Measurements from ENCODE around the gene ZCCHC17. TPM values are rescaled to one million over a fixed set of nuclear protein-coding genes. Genes with fewer than 3 reads are reported as not detected.
"Not testable (repeated sequence)": the region's sequence is repeated elsewhere in the genome, so short reads cannot be mapped to it uniquely, and the experiment has no call there.

ZCCHC17 gene
- 9.7 TPM for total RNA-seq
- long read RNA-seq, transcript ZCCHC17-201 (8 exons, 1,605 nt), result major isoform, 15 of 38 reads
- long read RNA-seq, partial matches to known transcripts, result 3 of 38 reads
- long read RNA-seq, other reads (novel, unspliced or antisense), result 18 of 38 reads

DNA sequence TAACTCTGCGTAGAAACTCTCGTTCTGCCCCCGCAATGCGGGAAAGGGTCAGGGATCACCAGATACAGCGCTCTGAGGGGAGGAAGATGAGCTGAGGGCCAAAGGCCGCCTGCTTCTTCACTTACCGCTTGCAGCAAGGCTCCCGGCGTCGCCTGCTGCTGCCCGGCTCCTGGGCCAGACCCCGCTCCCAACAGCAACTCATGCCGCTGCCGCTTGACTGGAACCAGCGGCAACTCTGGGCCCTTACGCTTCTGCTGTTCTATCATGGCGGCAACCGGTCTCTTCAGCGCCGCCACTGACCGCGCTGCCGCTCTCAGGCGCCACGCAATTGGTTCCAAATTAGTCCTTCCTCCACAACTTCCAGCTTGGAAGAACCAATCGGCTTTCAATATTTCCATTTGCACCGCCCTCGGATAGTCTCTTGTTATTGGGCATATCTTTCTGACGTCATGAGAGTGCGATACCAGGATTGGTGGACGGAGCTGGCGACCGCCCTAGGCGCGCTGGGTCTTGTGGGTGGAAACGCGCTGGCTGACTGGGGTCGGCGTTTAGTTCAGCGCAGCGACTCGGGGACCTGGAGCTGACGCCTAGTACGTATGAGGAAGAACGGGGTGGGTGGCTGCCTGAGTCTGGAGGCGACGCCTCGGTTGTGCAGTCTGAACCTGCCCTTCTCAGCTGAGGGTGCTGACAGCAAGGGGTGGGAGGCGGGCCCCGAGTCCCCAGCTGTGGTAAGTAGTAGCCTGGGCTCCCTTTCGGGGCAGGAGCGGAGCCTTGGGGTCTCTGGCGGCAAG is at the start of gene ZCCHC17, which contains the start of gene SNRNP40:
TSS of gene ZCCHC17 (plus strand) at position 547 of the 791 bp plus-strand sequence. CDS start 13,067 bp downstream, outside the sequence.
TSS of gene SNRNP40 (minus strand) at position 303 of the 791 bp plus-strand sequence. CDS start at position 266, 37 bp downstream.
- DNase-seq (peak; percentile 95), ATAC-seq (ENCODE audit: poor library complexity) (peak; percentile 99)
- intact Hi-C loops (cut with DNase I), result no loop called here

DNA sequence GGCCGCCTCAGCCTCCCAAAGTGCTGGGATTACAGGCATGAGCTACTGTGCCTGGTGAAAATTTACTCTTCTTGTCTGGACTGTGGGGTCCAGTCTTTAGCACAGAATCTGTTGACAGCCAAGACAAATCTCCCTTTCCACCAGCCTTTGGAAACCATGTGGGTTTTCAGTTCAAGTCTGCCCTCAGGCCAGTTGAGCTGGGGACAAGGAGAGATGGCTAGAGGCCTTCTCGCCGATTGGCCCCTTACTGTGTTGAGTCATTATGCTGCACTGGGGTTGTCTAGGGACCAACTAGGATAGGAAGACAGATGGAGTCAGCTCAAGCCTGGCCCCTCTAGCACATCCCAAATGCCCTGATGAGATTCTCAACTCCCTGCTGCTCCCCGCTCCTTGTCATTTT is 48.6 kb upstream of the ZCCHC17 start:
- no peak for ATAC-seq (ENCODE audit: poor library complexity)
- intact Hi-C loops (cut with DNase I), result no loop called here
- DNase-seq, result no peak

DNA sequence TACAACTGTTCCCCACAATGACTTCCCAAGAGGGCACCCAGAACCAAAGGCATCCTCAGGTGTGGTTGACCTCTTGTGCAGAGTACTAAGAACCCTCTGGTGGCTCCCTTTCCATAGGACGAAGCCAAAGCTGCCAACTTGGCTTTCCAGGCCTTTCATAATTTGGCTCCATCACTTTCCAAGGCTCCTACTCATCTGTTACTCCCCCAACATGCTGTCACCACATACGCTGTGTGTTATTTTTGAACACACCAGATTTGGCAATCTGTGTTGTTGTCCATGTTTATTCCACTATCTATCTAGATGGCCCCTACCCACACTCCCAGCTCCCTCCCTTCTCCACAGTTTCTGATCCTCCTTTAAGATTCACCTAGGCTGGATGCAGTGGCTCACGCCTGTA is 47.0 kb upstream of the ZCCHC17 start:
- ATAC-seq (ENCODE audit: poor library complexity), result no peak
- intact Hi-C loops (cut with DNase I), result no loop called here
- DNase-seq, result no peak

DNA sequence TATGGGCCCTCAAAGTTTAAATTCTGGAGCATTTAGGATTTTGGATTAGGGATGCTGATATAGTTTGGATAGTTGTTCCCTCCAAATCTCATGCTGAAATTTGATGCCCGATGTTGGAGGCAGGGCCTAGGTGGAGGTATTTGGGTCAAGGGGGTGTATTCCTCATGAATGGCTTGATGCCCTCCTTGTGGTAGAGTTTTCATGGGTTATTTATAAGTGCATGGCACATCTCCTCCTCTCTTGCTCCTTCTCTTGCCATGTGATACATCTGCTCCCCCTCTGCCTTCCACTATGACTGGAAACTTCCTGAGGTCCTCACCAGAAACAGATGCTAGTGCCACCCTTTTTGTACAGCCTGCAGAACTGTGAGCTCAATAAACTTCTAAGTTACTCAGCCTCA is 39.6 kb upstream of the ZCCHC17 start:
- ATAC-seq (ENCODE audit: poor library complexity) (no peak), DNase-seq (no peak)
- intact Hi-C loops (cut with DNase I), result no loop called here

GRCh38 chr1:31258581-31258980 is 38.3 kb upstream of the ZCCHC17 start:
- DNase-seq, result no peak
- intact Hi-C loops (cut with DNase I), result no loop called here
- no peak for ATAC-seq (ENCODE audit: poor library complexity)

DNA sequence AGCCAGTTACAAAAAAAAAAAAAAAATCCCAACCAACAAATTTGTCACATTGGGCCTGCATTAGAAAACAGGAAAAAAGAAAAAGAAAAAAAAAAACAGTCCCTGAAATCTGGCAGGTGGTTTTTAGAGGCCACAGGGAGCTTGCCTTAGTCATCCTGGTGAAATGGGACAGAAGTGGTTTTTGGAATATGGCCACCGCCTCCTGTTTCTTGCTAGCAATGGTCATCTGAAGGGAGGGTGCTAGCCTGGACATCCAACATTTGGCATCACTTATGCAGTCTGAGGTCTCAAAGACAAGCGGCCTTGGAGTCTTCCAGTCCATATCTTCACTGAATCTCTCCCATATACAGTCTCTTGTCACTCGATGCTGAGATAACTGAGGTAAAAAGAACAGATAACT is 37.1 kb upstream of the ZCCHC17 start:
- DNase-seq (no peak), ATAC-seq (ENCODE audit: poor library complexity) (no peak)
- intact Hi-C loops (cut with DNase I), result no loop called here

- intact Hi-C loops (cut with DNase I), result no loop called here
- ATAC-seq (ENCODE audit: poor library complexity) (no peak), DNase-seq (no peak)
Observed at GRCh38 chr1:31261916-31262315, 34.9 kb upstream of the ZCCHC17 start.

DNA sequence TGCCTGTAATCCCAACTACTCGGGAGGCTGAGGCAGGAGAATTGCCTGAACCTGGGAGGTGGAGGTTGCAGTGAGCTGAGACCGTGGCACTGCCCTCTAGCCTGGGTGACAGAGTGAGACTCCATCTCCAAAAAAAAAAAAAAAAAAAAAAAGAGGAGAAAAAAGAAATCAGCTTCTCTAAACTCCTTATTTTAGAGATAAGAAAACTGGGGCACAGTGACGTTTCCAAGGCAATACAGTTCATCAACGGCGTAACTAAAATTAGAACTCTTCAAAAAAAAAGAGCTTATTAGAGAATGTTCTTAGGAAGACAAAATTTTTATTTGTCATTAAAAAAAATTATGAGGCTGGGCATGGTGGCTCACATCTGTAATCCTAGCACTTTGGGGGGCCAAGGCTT is 34.4 kb upstream of the ZCCHC17 start:
- DNase-seq; ATAC-seq (ENCODE audit: poor library complexity); intact Hi-C loops (cut with DNase I): not testable (repeated sequence)

- intact Hi-C loops (cut with DNase I), result no loop called here
- ATAC-seq (ENCODE audit: poor library complexity) (no peak), DNase-seq (no peak)
Observed at GRCh38 chr1:31263408-31263807, 33.4 kb upstream of the ZCCHC17 start.

GRCh38 chr1:31264790-31265386 is 31.9 kb upstream of the ZCCHC17 start:
- DNase-seq (no peak), ATAC-seq (ENCODE audit: poor library complexity) (peak; percentile 90)
- intact Hi-C loops (cut with DNase I), result no loop called here

- ATAC-seq (ENCODE audit: poor library complexity) (no peak), DNase-seq (no peak)
- intact Hi-C loops (cut with DNase I), result no loop called here
Observed at GRCh38 chr1:31266547-31266946, 30.3 kb upstream of the ZCCHC17 start.

GRCh38 chr1:31272369-31272768 is 24.5 kb upstream of the ZCCHC17 start:
- ATAC-seq (ENCODE audit: poor library complexity) (no peak), DNase-seq (no peak)
- intact Hi-C loops (cut with DNase I), result no loop called here

- no peak for ATAC-seq (ENCODE audit: poor library complexity)
- no peak for DNase-seq
- intact Hi-C loops (cut with DNase I), result no loop called here
Observed at GRCh38 chr1:31273619-31274018, 23.2 kb upstream of the ZCCHC17 start.

DNA sequence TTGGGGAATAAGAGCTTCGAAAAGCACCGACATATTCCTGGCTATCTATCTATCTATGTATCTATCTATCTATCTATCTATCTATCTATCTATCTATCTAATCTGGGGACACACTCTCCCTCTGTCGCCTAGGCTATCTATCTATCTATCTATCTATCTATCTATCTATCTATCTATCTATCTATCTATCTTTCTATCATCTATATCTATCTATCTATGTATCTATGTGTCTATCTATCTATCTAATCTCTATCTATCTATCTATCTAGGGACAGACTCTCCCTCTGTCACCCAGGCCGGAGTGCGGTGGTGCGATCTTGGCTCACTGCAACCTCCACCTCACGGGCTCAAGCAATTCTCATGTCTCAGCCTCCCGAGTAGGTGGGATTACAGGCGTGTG is 14.4 kb upstream of the ZCCHC17 start:
- ATAC-seq (ENCODE audit: poor library complexity); DNase-seq; intact Hi-C loops (cut with DNase I): not testable (repeated sequence)

GRCh38 chr1:31287791-31288190 is 9.0 kb upstream of the ZCCHC17 start:
- intact Hi-C loops (cut with DNase I); DNase-seq; ATAC-seq (ENCODE audit: poor library complexity): not testable (repeated sequence)

DNA sequence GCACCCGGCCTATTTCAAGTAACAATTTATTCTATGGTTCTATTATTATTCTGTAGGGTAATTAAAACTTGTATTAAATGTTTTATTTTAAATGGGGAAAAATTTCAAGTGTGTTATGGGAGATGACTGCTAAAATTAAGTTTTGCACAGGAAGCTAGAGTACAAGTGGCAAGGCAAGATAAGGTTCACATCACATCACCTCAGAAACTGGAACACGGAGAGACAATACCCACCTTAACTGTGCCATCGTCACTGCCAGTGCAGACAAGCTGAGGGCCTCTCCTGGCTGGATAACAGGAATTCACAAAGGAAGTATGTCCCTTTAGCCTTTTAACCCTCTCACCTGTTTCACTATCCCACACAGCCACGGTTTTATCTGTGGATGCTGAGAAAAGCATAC is 7.8 kb upstream of the ZCCHC17 start:
- no peak for ATAC-seq (ENCODE audit: poor library complexity)
- DNase-seq, result no peak
- intact Hi-C loops (cut with DNase I), result no loop called here

DNA sequence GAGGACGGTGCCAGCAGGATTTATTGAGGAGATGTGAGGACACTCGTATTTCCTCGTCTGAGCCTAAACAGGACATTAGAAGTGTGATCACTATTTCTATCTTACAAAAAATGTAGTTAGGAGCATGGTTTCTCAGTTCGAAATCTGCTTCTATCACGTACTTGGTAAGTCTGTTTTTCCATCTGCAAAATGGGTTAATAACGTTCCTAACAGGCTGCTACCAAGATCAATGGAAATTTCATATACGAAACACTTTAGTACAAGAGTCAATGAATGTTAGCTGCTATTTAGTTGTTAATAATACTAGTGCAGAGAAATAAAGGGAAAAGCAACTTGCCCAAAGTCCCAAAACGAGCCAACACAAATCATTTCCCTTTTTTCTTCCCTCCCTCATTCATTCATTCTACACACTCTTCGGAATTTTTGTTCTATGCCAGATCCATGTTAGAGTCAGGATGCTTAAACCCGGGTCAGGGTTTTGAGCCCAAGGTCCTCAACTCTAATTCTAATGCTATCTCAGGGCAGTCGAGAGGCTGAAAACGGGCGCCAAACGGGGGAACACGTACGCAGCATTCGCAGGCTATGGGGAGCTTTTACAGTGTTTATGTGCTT is 852 bp upstream of the ZCCHC17 start:
- ATAC-seq (ENCODE audit: poor library complexity), result no peak
- DNase-seq, result no peak
- intact Hi-C loops (cut with DNase I), result no loop called here

GRCh38 chr1:31297277-31298247 is 730 bp downstream of the ZCCHC17 start:
- intact Hi-C loops (cut with DNase I), result no loop called here
- ATAC-seq (ENCODE audit: poor library complexity) (no peak), DNase-seq (no peak)

Measured in Right ventricle myocardium superior (tissue), 1 donor.